ENCODE results near the gene TGM3.

- TF ChIP-seq CTCF (IDR thresholded peaks at IDR 0.05): no peak
- TF ChIP-seq POLR2A (IDR thresholded peaks at IDR 0.05): no peak
Measured at GRCh38 chr20:2385026-2385425, 89.2 kb downstream of the TGM3 start.
